GM21381 (cell line): Measurements from ENCODE around the gene LIPT2.

Experiments
- ATAC-seq: cut with Tn5 transposase; IDR thresholded peaks from one replicate; pipeline ENCODE4 v1.9.1; 2021; ENCODE audit warnings: mild to moderate bottlenecking, moderate library complexity; ENCODE audit not compliant: unreplicated experiment

LIPT2 gene

DNA sequence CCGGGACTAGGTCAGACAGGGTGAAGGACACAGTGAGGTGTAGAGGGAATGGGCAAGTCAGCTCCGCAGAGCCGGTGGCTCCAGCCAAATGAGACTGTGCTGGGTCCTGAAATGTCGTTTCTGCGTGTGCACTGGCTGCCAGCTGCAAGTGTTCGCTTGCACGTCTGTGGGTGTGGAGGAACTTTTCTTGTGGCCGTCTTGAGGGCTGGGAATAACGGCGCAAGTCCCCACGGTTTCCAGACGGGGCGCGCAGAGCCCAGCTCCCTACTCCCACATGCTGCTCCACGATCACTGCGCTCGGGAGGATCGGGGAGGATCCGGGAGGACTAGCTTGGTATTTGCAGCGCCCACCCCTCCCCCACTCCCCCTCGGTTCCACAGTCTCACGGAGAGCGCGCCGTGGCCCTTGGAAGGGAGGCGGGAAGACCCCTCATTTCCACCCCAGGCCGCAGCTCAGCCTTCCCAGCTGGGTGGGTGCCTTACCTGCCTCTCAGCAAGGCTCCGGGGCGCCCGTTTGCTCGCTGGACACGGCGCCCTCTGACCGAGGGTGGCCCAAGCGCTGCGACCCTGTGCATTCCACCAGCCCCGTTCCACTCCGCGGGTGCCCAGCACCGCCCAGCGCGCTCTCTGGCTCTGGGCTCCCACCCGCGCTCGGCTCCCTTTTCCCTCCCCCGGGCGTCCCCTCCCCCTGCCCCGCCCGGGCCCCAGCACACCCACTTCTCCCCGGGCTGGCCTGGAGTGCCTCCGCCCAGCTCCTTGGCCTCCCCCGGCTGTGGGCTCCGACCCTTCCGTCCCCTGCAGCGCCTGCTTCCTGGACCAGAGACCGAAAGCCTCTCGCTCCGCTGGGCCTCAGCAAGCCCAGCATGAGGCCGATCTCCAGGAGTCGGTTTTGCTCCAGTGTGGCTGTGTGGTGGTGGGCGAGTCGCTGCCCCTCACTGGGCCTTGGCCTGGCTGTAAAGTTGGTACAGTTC lies 26.3 kb downstream of the LIPT2 start, which contains the start of gene KCNE3:
Gene KCNE3 (minus strand): TSS at position 634 of the 970 bp plus-strand sequence. CDS start 9,986 bp downstream, outside the sequence.
- no peak for ATAC-seq

DNA sequence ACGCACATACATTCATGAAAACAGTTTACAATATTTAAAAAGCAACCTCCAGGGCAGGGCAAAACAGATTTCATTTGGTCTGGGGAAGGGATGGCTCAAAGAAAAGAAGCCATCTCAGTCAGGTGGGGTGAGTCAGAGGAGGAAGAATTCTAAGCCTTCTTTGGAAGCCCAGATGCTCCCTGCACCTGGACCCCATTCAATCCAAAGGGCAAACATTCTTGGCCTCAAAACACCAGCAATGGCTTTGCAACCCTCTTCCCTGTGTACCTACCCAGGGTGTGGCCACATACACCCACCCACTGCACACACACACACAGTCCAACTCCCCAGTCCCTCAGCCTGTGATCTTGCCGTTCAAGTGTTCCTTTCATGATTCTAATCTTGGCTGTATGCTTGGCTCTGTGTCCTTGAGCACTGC lies 28.2 kb downstream of the LIPT2 start:
- no peak for ATAC-seq

DNA sequence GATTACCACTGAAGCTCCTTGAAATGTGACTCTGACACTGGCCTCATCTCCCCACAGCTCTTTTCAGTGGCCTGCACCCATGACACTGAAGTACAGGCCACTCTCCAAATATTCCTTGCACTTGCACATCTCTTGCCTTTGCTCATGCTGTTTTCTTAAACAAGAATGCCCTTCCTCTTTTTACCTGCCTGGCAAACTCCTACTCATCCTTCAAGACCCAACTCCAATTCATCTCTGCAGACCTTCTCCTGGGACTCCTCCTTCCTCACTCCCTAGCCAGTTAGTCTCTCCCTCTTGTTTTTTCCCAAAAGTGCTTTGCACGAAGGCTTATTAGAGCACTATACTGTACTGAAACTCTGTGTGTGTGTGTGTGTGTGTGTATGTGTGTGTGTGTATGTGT lies 28.8 kb downstream of the LIPT2 start:
- ATAC-seq, result no peak

DNA sequence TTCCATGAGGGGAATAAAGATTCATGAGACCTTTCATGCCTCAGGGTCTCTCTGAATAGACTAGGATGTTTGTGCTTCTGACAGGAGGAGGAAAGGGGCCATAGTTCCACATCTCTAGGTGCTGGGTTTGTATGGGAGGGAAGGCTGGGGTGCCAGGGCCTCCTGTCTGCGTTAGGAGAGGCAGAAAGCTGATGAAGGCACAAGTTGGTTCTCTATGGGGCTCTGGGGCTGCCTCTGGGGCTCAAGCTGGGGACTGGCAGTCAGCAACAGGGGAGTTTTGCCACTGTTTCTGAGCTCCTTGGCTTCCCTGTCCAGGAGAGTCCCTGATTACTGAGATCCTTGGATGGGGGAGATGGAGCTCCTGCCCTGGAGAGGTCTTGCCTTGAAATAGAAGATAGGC lies 30.3 kb downstream of the LIPT2 start:
- no peak for ATAC-seq

- no peak for ATAC-seq
Measured at GRCh38 chr11:74462631-74463030, 30.9 kb downstream of the LIPT2 start.

DNA sequence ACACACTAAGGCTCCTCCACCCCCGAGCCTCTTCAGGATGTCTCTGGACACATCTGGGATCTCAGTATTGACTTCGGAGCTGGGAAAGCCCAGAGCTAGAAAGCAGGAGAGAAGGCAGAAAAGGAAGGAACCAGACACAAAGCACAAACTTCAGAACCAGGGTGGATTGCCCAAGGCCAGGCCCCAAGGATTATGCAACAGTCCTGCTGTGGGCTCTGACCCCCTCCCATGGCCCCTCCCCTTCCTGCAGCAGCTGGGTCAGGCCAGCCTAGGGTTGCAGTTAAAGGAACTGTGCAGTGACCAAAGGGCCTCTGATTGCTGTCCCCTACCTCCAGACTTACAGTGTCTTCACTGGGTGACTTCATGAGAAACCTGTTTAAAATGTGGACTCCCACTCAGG lies 31.5 kb downstream of the LIPT2 start:
- ATAC-seq, result no peak

GRCh38 chr11:74460481-74461154 lies 32.9 kb downstream of the LIPT2 start:
- ATAC-seq, result no peak

GRCh38 chr11:74460065-74460464 lies 33.5 kb downstream of the LIPT2 start:
- no peak for ATAC-seq

DNA sequence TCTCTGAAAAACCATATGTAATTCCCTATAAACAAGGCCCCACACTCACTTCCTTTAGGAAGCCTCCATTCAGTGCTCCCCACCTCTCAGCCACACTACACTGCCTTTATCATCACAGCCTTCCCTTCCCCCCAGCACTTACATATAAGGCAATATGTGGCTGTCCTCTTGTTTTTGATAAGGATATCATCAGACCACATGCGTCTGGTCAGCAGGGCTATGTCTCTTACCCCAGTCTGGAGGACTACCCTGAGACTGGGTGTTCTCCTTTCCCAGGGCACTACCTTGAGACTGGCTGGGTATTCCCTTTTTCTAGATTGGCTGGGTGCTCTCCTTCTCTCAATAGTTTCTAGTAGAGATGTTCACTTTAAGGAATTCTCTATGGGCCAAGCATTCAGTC lies 33.9 kb downstream of the LIPT2 start:
- ATAC-seq, result no peak

DNA sequence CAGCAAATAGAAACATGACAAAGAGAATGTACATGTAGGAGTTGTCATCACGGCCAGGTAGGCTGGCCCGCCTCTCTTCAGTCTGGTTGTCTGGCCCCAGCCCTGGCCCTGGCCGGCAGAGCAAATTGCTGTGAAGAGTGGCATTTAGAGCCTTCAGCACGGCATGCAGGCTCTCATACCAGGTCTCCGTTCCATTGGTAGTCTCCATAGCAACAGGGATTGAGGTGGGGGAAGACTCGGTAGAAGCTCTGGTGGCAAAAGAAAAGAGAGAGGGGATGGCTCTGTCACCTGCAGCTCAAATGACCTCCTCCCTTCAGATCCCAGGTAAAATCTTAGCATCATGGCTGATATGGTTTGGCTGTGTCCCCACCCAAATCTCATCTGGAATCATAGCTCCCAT lies 36.2 kb downstream of the LIPT2 start:
- no peak for ATAC-seq

DNA sequence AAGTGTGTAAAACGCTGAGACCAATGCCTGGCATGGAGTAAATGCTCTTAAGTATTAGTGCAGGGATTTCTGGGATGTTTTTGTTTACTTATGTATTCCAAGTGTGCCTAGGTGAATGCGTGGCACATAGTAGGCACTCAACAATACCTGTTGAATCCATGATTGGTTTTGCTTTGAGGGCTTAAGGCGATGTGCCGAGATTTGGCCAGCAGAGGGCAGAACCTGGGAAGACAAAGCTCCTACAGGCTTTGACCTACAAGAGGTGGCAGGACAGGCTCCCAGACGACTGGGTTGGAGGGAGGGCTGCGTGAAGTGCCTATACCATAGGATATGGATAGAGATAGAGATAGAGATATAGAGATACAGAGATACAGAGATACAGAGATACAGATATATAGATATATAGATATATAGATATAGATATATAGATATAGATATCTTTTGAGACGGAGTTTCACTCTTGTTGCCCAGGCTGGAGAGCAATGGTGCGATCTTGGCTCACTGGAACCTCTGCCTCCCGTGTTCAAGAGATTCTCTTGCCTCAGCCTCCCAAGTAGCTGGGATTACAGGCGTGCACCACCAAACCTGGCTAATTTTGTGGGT lies 40.0 kb downstream of the LIPT2 start:
- no peak for ATAC-seq

GRCh38 chr11:74452366-74452765 lies 41.2 kb downstream of the LIPT2 start:
- no peak for ATAC-seq

- no peak for ATAC-seq
Measured at GRCh38 chr11:74450318-74450717, 43.2 kb downstream of the LIPT2 start.

- no peak for ATAC-seq
Measured at GRCh38 chr11:74449369-74449931, 44.1 kb downstream of the LIPT2 start.

DNA sequence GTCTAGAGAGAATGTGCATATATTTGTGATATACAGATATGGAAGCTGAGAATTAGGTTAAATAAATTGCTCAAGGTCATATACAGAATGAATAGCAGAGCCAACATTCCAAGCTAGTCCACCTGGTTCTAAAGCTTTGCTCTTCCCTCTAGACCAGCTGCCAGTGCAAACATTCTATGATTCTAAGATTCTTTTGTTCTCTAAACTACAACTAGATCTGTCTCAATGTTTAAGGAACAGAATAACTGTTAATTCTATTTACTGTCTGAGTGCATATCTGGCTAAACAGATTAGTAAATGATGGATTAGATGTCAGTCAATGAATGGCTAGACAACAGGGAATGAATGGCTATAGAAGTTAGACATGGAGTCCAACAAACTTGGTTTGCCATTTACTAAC lies 45.8 kb downstream of the LIPT2 start:
- no peak for ATAC-seq

DNA sequence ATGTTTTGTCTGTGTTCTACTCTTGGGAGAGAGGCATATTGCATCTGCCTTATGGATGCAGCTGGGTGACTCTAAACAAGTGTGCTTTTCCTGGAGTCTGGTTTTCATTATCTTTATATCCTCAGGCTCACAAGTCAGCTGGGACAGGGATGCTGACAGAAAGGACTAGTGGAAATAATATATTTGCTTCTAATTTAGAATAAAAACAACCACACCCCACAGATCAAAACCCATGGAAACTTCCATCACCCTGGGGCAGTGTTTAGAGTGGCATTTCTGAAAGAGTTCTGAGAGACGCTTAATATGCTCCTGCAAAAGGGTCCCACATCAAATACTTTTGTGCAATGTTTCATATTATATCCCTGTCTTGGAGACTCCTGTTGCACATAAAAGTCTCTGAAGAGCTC lies 47.0 kb downstream of the LIPT2 start:
- no peak for ATAC-seq

DNA sequence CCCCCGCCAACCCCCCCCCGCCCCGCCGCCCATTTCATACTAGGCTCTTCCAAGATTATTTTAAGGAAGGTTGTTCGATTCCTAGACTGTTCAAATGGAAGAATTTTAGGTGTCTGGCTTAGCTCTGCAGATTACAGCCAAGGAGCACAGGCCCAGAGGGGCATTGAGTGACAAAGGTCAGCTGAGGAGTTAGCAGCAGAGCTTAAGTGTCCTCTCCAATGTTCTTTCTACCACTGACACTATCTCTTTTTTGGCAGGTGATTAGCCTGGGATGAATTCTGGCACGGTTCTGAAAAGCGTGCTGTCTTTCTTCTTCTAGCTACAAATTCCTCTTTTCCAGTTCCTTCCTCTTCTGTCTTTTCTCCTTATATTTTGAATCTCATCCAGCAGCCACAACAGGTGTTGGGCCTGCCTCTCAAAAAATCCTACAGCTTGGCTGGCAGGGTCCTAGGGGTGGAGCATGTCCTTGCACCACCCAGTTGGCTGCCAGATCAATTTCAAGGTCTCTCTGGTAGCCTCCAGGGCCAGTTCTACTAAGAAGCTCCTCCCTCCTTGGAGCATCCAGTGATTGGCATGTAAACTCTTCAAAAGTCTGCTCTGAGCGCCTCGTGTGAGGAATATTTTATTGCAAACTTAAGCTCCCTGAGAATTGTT lies 49.2 kb downstream of the LIPT2 start:
- ATAC-seq, result no peak

DNA sequence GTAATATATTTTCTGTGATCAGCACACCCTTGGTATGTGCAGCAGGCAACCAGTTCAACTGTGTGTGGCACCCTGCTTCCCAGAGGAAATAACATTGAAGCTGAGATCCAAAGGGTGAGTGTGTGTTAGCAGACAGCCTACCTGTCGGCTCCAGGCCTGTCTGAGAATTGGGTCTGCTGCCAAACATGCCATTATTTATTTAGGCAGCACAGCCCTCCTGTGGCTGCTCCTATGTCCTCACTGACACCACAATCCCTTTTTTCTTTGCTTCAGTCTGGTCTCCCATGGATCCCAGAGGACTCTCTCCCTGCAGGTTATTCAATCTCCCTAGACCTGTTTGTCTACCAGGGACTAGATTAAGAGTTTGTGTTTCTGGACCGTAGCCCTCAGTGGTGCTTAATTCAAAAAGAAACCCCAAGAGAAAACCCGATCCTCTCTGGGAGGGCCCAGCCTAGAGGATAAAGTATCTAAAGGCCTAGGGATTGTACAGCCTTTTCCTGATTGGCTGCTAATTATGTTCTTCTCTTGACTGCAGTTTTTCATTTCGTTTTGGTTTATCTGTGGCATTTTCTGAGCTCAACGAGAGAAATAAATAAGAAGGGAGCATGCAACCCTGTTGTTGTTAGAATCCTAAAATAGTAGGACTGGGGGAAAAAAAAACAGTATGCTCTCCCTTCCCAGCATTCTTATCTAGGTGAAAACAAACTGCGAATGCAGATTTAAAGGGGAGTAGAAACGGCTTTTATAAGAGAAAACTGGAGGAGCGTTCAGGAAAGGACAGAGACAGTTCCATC lies 50.3 kb downstream of the LIPT2 start:
- ATAC-seq, result no peak

DNA sequence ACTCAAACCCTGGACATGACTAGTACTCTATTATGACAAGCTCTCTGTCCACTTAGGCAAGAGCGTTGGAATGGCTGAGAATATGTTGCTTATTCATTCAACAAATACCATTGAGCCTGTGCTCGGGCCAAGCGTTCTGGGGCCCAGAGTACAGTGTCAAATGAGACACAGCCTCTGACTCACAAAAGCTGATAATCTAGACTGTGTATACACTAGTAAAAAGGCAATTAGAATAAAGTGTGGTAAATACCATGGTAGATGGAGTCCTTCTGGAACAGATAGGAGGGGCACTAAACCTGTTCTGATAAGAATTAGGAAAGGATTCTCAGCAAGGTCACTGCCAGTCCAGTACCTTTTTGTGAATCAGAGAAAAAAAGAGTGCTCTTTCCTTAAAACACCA lies 50.9 kb downstream of the LIPT2 start:
- no peak for ATAC-seq
